OCI-LY1 (cell line): ENCODE data around the gene C8A.

ENCODE experiments used
- CTCF ChIP-seq: fragments of 200-600 bp; sonication (generic), shearing (Covaris generic); IDR thresholded peaks from 2 replicates; pipeline ENCODE4 v1.5.1; 2017; ENCODE audit warnings: mild to moderate bottlenecking, antibody characterized with exemption, low read length, moderate library complexity, mixed read lengths
- EZH2 ChIP-seq: fragments of 200-600 bp; sonication (generic), shearing (Covaris generic); IDR thresholded peaks from 2 replicates; pipeline ENCODE4 v1.8.0; 2017; ENCODE audit warnings: borderline replicate concordance, mixed run types, mild to moderate bottlenecking, antibody characterized with exemption, low read length, moderate library complexity, mixed read lengths

GRCh38 chr1:56961426-56961825, 106.8 kb downstream of the C8A start:
- TF ChIP-seq CTCF (no peak), EZH2 (no peak)
